SK-N-MC (cell line): Measurements from ENCODE around the gene NRP2.

Experiments
- DNase-seq: peaks from one replicate; pipeline ENCODE4 v3.0.0-alpha.2; 2011; ENCODE audit warnings: low read depth, low spot score
- H3K27ac ChIP-seq: fragments of 200-600 bp; sonication (generic); 2 replicates; pipeline ENCODE4 v1.5.1; 2016; ENCODE audit warnings: mixed run types
- H3K36me3 ChIP-seq: fragments of 200-600 bp; sonication (generic); 2 replicates; pipeline ENCODE4 v1.6.1; 2017; ENCODE audit warnings: antibody characterized with exemption, low read length, mixed read lengths; ENCODE audit not compliant: insufficient read depth
- H3K4me3 ChIP-seq: fragments of 200-600 bp; sonication (generic); 2 replicates; pipeline ENCODE4 v1.5.1; 2016
- H3K9ac ChIP-seq: fragments of 200-600 bp; sonication (generic); 2 replicates; pipeline ENCODE4 v1.8.0; 2017; ENCODE audit warnings: mixed run types, mixed read lengths; ENCODE audit not compliant: insufficient read length
- H3K9me3 ChIP-seq: fragments of 200-600 bp; sonication (generic); 2 replicates; pipeline ENCODE4 v1.6.1; 2017; ENCODE audit warnings: low read depth, mild to moderate bottlenecking, antibody characterized with exemption, low read length, moderate library complexity, mixed read lengths
- EZH2 ChIP-seq: fragments of 200-600 bp; sonication (generic); IDR thresholded peaks from one replicate; pipeline ENCODE4 v1.6.1; 2017; ENCODE audit warnings: antibody characterized with exemption
- FOXP2 ChIP-seq: optimal IDR thresholded peaks from 2 replicates; pipeline ENCODE3; 2011; ENCODE audit warnings: mild to moderate bottlenecking, moderate library complexity; ENCODE audit not compliant: insufficient read depth; ENCODE audit errors: extremely low read length, control extremely low read depth
- POLR2AphosphoS5 ChIP-seq: IDR thresholded peaks from 2 replicates; pipeline ENCODE4 v1.6.1; 2012; ENCODE audit warnings: mild to moderate bottlenecking, low read depth, low read length, borderline replicate concordance

Gene NRP2

GRCh38 chr2:205717175-205717846 lies 35.0 kb downstream of the NRP2 start:
- H3K36me3 ChIP-seq: no peaks in the 10 kb centered on the region
- no peak for TF ChIP-seq POLR2AphosphoS5

GRCh38 chr2:205717999-205718398 lies 35.7 kb downstream of the NRP2 start:
- Histone ChIP-seq H3K36me3 (no peaks in the 10 kb centered on the region), H3K9me3 (no peaks in the 10 kb centered on the region), H3K4me3 (no peak overlapping the region), H3K9ac (no peak overlapping the region), H3K27ac (no peak overlapping the region)
- no peak for DNase-seq
- TF ChIP-seq FOXP2: no peak
- TF ChIP-seq EZH2: no peak
- no peak for TF ChIP-seq POLR2AphosphoS5

More at GRCh38 chr2:205717175-205717846, 35.0 kb downstream of the NRP2 start:
- Histone ChIP-seq H3K9ac (no peak overlapping the region), H3K9me3 (no peaks in the 10 kb centered on the region), H3K27ac (no peak overlapping the region), H3K4me3 (no peak overlapping the region)
- DNase-seq: no peak

- Histone ChIP-seq H3K27ac (no peak overlapping the region), H3K36me3 (no peaks in the 10 kb centered on the region), H3K9me3 (no peaks in the 10 kb centered on the region), H3K4me3 (no peak overlapping the region), H3K9ac (no peak overlapping the region)
- DNase-seq: no peak
- no peak for TF ChIP-seq FOXP2
- TF ChIP-seq POLR2AphosphoS5: no peak
- TF ChIP-seq EZH2: no peak
Observed at GRCh38 chr2:205719847-205720246, 37.5 kb downstream of the NRP2 start.

- Histone ChIP-seq H3K36me3 (no peaks in the 10 kb centered on the region), H3K9ac (no peak overlapping the region), H3K27ac (no peak overlapping the region), H3K4me3 (no peak overlapping the region), H3K9me3 (no peaks in the 10 kb centered on the region)
- TF ChIP-seq FOXP2 (no peak), EZH2 (no peak), POLR2AphosphoS5 (no peak)
- no peak for DNase-seq
Observed at GRCh38 chr2:205720451-205720902, 38.2 kb downstream of the NRP2 start.

GRCh38 chr2:205721057-205721449 lies 38.8 kb downstream of the NRP2 start:
- DNase-seq: no peak
- no peak overlapping the region for H3K27ac ChIP-seq
- TF ChIP-seq POLR2AphosphoS5: no peak
- no peak for TF ChIP-seq EZH2
- TF ChIP-seq FOXP2: no peak
- H3K36me3 ChIP-seq: no peaks in the 10 kb centered on the region
- no peaks in the 10 kb centered on the region for H3K9me3 ChIP-seq
- no peak overlapping the region for H3K9ac ChIP-seq
- H3K4me3 ChIP-seq: no peak overlapping the region

GRCh38 chr2:205722283-205722918 lies 40.1 kb downstream of the NRP2 start:
- H3K36me3 ChIP-seq: no peaks in the 10 kb centered on the region
- no peak for TF ChIP-seq POLR2AphosphoS5
- TF ChIP-seq EZH2: no peak
- TF ChIP-seq FOXP2: no peak
- no peak overlapping the region for H3K9ac ChIP-seq
- no peaks in the 10 kb centered on the region for H3K9me3 ChIP-seq
- no peak overlapping the region for H3K4me3 ChIP-seq
- no peak overlapping the region for H3K27ac ChIP-seq
- no peak for DNase-seq

- DNase-seq: no peak
- Histone ChIP-seq H3K9me3 (no peaks in the 10 kb centered on the region), H3K4me3 (no peak overlapping the region), H3K27ac (no peak overlapping the region), H3K36me3 (no peaks in the 10 kb centered on the region), H3K9ac (no peak overlapping the region)
- TF ChIP-seq EZH2: no peak
- no peak for TF ChIP-seq POLR2AphosphoS5
- no peak for TF ChIP-seq FOXP2
Observed at GRCh38 chr2:205723179-205723578, 40.9 kb downstream of the NRP2 start.

- Histone ChIP-seq H3K4me3 (no peak overlapping the region), H3K9me3 (no peaks in the 10 kb centered on the region), H3K27ac (no peak overlapping the region), H3K9ac (no peak overlapping the region), H3K36me3 (no peaks in the 10 kb centered on the region)
- TF ChIP-seq EZH2: no peak
- no peak for TF ChIP-seq FOXP2
- TF ChIP-seq POLR2AphosphoS5: no peak
- DNase-seq: no peak
Observed at GRCh38 chr2:205725059-205725458, 42.8 kb downstream of the NRP2 start.

- no peak for TF ChIP-seq POLR2AphosphoS5
- TF ChIP-seq EZH2: no peak
- no peak for TF ChIP-seq FOXP2
- H3K36me3 ChIP-seq: no peaks in the 10 kb centered on the region
Observed at GRCh38 chr2:205726506-205726905, 44.2 kb downstream of the NRP2 start.

More at GRCh38 chr2:205726506-205726905, 44.2 kb downstream of the NRP2 start:
- no peaks in the 10 kb centered on the region for H3K9me3 ChIP-seq
- H3K4me3 ChIP-seq: no peak overlapping the region
- H3K9ac ChIP-seq: no peak overlapping the region
- DNase-seq: no peak
- H3K27ac ChIP-seq: no peak overlapping the region
